Glutamatergic neuron (in vitro differentiated cells): ENCODE data around the gene PRPF4. TPM values are rescaled to one million over a fixed set of nuclear protein-coding genes. Genes with fewer than 3 reads are reported as not detected.

Source experiments
- DNase-seq: peaks from one replicate; pipeline ENCODE4 v3.0.0; 2022
- H3K27ac Mint-ChIP-seq: one replicate; pipeline ENCODE4 v1.8.0; 2020; ENCODE audit warnings: mild to moderate bottlenecking, mixed read lengths, inconsistent platforms; ENCODE audit not compliant: unreplicated experiment
- H3K27me3 Mint-ChIP-seq: one replicate; pipeline ENCODE4 v1.8.0; 2020; ENCODE audit warnings: mild to moderate bottlenecking, moderate library complexity, mixed read lengths, inconsistent platforms; ENCODE audit not compliant: unreplicated experiment
- H3K36me3 Mint-ChIP-seq: one replicate; pipeline ENCODE4 v1.8.0; 2020; ENCODE audit warnings: mild to moderate bottlenecking, mixed read lengths, inconsistent platforms; ENCODE audit not compliant: unreplicated experiment
- H3K4me1 Mint-ChIP-seq: one replicate; pipeline ENCODE4 v1.8.0; 2020; ENCODE audit warnings: mild to moderate bottlenecking, low read depth, mixed read lengths, inconsistent platforms; ENCODE audit not compliant: unreplicated experiment
- H3K4me3 Mint-ChIP-seq: one replicate; pipeline ENCODE4 v1.8.0; 2020; ENCODE audit warnings: mild to moderate bottlenecking, mixed read lengths, inconsistent platforms; ENCODE audit not compliant: unreplicated experiment
- H3K9me3 Mint-ChIP-seq: one replicate; pipeline ENCODE4 v1.8.0; 2020; ENCODE audit warnings: mild to moderate bottlenecking, moderate library complexity, mixed read lengths, inconsistent platforms; ENCODE audit not compliant: unreplicated experiment
- total RNA-seq: library from RNA; stranded (reverse); fragmentation: NEBNext Ultra II Directional; extraction: Animal tissue kit (Norgen Biotek cat#: 25700); gene quantifications from one replicate; pipeline ENCODE4 v1.2.1, GENCODE V29; 2021; ENCODE audit not compliant: unreplicated experiment
- TF ChIP-seq, protein P1 (sequence below): fragments of 200-600 bp; sonication (generic); IDR thresholded peaks from one replicate; pipeline ENCODE4 v1.5.0; 2021; ENCODE audit not compliant: partially characterized antibody, unreplicated experiment

The PRPF4 gene
- total RNA-seq, 1 donor from 2014 or later = 21.9 TPM

DNA sequence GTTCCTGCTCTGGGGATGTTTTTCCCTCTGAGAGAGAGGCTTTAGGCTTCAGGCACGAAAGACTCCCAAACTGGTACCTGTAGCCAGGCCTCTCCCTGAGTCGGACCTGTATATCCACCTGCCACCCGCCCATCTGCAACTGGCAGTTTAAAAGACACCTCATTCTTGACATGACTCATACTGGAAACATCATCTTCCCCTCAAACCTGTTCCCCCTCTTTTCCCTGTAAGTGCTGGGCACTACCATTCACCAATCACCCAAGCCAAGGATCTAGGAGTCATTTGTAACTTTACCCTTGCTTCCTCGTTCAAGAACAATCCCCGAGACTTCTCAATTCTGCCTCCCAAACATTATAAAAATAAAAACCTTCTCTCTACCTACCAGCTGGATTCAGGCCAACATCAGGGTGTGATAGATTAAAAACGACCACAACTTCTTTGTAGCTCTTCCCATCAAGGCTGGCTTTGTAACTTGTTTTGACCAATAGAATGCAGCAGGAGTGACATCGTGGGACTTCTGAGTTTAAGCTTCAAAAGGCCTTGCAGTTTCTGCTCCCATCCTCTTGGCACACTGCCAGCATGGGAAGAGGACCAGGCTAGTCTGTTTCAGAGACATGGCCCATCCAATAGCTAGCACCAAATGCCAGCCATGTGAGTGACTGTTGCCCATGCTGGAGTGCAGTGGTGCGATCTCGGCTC, 66.4 kb downstream of the PRPF4 start:
- Mint-ChIP-seq H3K4me1 (no peaks in the 10 kb centered on the region), H3K9me3 (peaks cover 2% of the 10 kb centered on the region), H3K27me3 (peaks cover 4% of the 10 kb centered on the region), H3K27ac (peak overlapping the region; percentile 9), H3K36me3 (no peaks in the 10 kb centered on the region), H3K4me3 (peak overlapping the region; percentile 6)
- TF ChIP-seq, protein P1, sequence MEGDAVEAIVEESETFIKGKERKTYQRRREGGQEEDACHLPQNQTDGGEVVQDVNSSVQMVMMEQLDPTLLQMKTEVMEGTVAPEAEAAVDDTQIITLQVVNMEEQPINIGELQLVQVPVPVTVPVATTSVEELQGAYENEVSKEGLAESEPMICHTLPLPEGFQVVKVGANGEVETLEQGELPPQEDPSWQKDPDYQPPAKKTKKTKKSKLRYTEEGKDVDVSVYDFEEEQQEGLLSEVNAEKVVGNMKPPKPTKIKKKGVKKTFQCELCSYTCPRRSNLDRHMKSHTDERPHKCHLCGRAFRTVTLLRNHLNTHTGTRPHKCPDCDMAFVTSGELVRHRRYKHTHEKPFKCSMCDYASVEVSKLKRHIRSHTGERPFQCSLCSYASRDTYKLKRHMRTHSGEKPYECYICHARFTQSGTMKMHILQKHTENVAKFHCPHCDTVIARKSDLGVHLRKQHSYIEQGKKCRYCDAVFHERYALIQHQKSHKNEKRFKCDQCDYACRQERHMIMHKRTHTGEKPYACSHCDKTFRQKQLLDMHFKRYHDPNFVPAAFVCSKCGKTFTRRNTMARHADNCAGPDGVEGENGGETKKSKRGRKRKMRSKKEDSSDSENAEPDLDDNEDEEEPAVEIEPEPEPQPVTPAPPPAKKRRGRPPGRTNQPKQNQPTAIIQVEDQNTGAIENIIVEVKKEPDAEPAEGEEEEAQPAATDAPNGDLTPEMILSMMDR = no peak
- no peak for DNase-seq

Other genes with a start within 250 kb of the PRPF4 start
- 7.9 TPM for gene ZFP37, start 218.9 kb upstream of the PRPF4 start, total RNA-seq
- 1.6 TPM for gene SLC31A2, start 124.7 kb upstream of the PRPF4 start, total RNA-seq
- gene FKBP15, start 54.4 kb upstream of the PRPF4 start, total RNA-seq = 18.2 TPM
- gene SLC31A1, start 54.1 kb upstream of the PRPF4 start, total RNA-seq = 11.2 TPM
- gene CDC26, start 86 bp upstream of the PRPF4 start, total RNA-seq = 13.4 TPM
- not detected for gene RNF183, start 27.7 kb downstream of the PRPF4 start, total RNA-seq
- 1.3 TPM for gene WDR31, start 64.6 kb downstream of the PRPF4 start, total RNA-seq
- gene BSPRY, start 73.9 kb downstream of the PRPF4 start, total RNA-seq = not detected
- gene HDHD3, start 101.3 kb downstream of the PRPF4 start, total RNA-seq = 7.2 TPM
- 39.0 TPM for gene ALAD, start 125.6 kb downstream of the PRPF4 start, total RNA-seq
- 22.3 TPM for gene POLE3, start 135.0 kb downstream of the PRPF4 start, total RNA-seq
- gene C9orf43, start 135.1 kb downstream of the PRPF4 start, total RNA-seq = 0.47 TPM
- gene RGS3, start 188.1 kb downstream of the PRPF4 start, total RNA-seq = 18.9 TPM